GM21619 (cell line): ENCODE measurements around the gene P2RY14.

ENCODE experiments used
- ATAC-seq: cut with Tn5 transposase; IDR thresholded peaks from one replicate; pipeline ENCODE4 v1.9.1; 2021; ENCODE audit not compliant: unreplicated experiment

P2RY14 gene

GRCh38 chr3:151216641-151217607 lies 61.4 kb downstream of the P2RY14 start:
- ATAC-seq: no peak

- no peak for ATAC-seq
Measured at GRCh38 chr3:151214459-151214858, 63.9 kb downstream of the P2RY14 start.

- no peak for ATAC-seq
Measured at GRCh38 chr3:151213881-151214280, 64.5 kb downstream of the P2RY14 start.

GRCh38 chr3:151213151-151213550 lies 65.2 kb downstream of the P2RY14 start:
- no peak for ATAC-seq

GRCh38 chr3:151210676-151211381 lies 67.5 kb downstream of the P2RY14 start:
- peak; percentile 76 for ATAC-seq

- ATAC-seq: no peak
Measured at GRCh38 chr3:151209654-151210053, 68.7 kb downstream of the P2RY14 start.

- no peak for ATAC-seq
Measured at GRCh38 chr3:151206201-151206600, 72.1 kb downstream of the P2RY14 start.

GRCh38 chr3:151205482-151205881 lies 72.9 kb downstream of the P2RY14 start:
- no peak for ATAC-seq

- no peak for ATAC-seq
Measured at GRCh38 chr3:151204530-151205402, 73.6 kb downstream of the P2RY14 start.

GRCh38 chr3:151203051-151203420 lies 75.3 kb downstream of the P2RY14 start, which contains the start of gene GPR171:
Gene GPR171, minus strand, starts transcription at chr3:151203216. Its CDS starts 3,830 bp downstream, at chr3:151199386.
- ATAC-seq: peak; percentile 94

GRCh38 chr3:151201051-151201730 lies 77.2 kb downstream of the P2RY14 start:
- ATAC-seq: no peak

- no peak for ATAC-seq
Measured at GRCh38 chr3:151200586-151200985, 77.8 kb downstream of the P2RY14 start.

- ATAC-seq: no peak
Measured at GRCh38 chr3:151199554-151200438, 78.5 kb downstream of the P2RY14 start.

- no peak for ATAC-seq
Measured at GRCh38 chr3:151198849-151199248, 79.5 kb downstream of the P2RY14 start.

- ATAC-seq: no peak
Measured at GRCh38 chr3:151197981-151198767, 80.2 kb downstream of the P2RY14 start.

GRCh38 chr3:151197228-151197627 lies 81.1 kb downstream of the P2RY14 start:
- ATAC-seq: no peak

- no peak for ATAC-seq
Measured at GRCh38 chr3:151196434-151196833, 81.9 kb downstream of the P2RY14 start.

GRCh38 chr3:151195826-151196225 lies 82.5 kb downstream of the P2RY14 start:
- ATAC-seq: no peak

GRCh38 chr3:151192545-151192944 lies 85.8 kb downstream of the P2RY14 start:
- no peak for ATAC-seq
